ENCODE data around the gene LIAS. TPM values are rescaled to one million over a fixed set of nuclear protein-coding genes. Genes with fewer than 3 reads are reported as not detected.

Gene LIAS
- total RNA-seq, 4 donors from 2014 or later, result 2.6 to 27.3 (median 13.0) TPM

DNA sequence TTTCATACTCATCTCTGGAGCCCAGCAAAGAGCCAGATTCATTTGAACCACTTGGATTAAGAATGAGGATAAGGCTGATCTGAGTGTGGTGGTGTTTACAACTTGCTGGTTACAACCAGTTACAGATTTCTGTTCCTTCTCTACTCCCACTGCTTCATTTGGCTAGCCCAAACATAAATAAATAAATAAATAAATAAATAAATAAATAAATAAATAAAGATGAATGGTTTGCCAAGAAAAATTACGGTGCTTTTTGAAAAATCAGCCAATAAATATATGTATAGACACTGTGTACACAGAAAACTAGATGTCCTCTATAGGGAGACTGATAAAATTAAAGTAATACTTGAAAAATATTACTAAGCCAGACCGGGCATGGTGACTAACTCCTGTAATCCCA is 17.3 kb upstream of the LIAS start:
- no peaks in the 10 kb centered on the region for H3K27me3 ChIP-seq
- peaks cover 0 to 8% (median 1%) of the 10 kb centered on the region in 4 donors for H3K4me1 ChIP-seq
- H3K4me3 ChIP-seq, result no peak overlapping the region
- intact Hi-C loops (cut with DNase I; ENCODE audit: low total_unique reads), result no loop called here
- no peak for DNase-seq
- H3K27ac ChIP-seq, result no peak overlapping the region
- no peaks in the 10 kb centered on the region for H3K9me3 ChIP-seq
- in situ Hi-C loops (cut with MboI; ENCODE audit: low pct_ligation_motif_present in 1 of 4, low pct_unique_long_range_greater_than_20kb in 1 of 4, low sequenced_read_pairs in 3 of 4), result loop anchor here in 1 of 4 donors (25.0 kb wide), 1 partner anchor 554 kb away; no protein-coding TSS in a partner anchor
- 88% methylated on average over 2 of the region's 2 CpGs for WGBS, 2 donors (ENCODE audit: low coverage in 1 of 2)
- TF ChIP-seq EP300 (IDR thresholded peaks at IDR 0.05; ENCODE audit: low read depth), result no peak
- TF ChIP-seq CTCF (IDR thresholded peaks at IDR 0.05), result no peak
- TF ChIP-seq POLR2A (IDR thresholded peaks at IDR 0.05), result no peak
- TF ChIP-seq POLR2AphosphoS5 (IDR thresholded peaks at IDR 0.05), result no peak
- H3K36me3 ChIP-seq, result no peaks in the 10 kb centered on the region

GRCh38 chr4:39442998-39443397 is 15.9 kb upstream of the LIAS start:
- H3K4me1 ChIP-seq, result peaks cover 4 to 14% (median 8%) of the 10 kb centered on the region in 4 donors
- TF ChIP-seq EP300 (IDR thresholded peaks at IDR 0.05; ENCODE audit: low read depth), result no peak
- no peak for TF ChIP-seq POLR2A (IDR thresholded peaks at IDR 0.05)
- no peak for TF ChIP-seq CTCF (IDR thresholded peaks at IDR 0.05)
- TF ChIP-seq POLR2AphosphoS5 (IDR thresholded peaks at IDR 0.05), result no peak
- in situ Hi-C loops (cut with MboI; ENCODE audit: low pct_ligation_motif_present in 1 of 4, low pct_unique_long_range_greater_than_20kb in 1 of 4, low sequenced_read_pairs in 3 of 4) (loop anchor here in 1 of 4 donors (25.0 kb wide), 1 partner anchor 556 kb away; no protein-coding TSS in a partner anchor), intact Hi-C loops (cut with DNase I; ENCODE audit: low total_unique reads) (no loop called here)
- H3K4me3 ChIP-seq, result no peak overlapping the region
- H3K27me3 ChIP-seq, result no peaks in the 10 kb centered on the region
- DNase-seq, result no peak
- H3K27ac ChIP-seq, result no peak overlapping the region
- H3K9me3 ChIP-seq, result no peaks in the 10 kb centered on the region
- 78 to 89% methylated on average over 1 to 4 of the region's 4 CpGs for whole genome bisulfite sequencing, 2 donors (ENCODE audit: low coverage in 1 of 2)
- no peaks in the 10 kb centered on the region for H3K36me3 ChIP-seq

DNA sequence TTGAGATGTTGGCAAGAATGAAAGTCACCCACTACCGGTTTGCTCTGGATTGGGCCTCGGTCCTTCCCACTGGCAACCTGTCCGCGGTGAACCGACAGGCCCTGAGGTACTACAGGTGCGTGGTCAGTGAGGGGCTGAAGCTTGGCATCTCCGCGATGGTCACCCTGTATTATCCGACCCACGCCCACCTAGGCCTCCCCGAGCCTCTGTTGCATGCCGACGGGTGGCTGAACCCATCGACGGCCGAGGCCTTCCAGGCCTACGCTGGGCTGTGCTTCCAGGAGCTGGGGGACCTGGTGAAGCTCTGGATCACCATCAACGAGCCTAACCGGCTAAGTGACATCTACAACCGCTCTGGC is 12.4 kb upstream of the LIAS start:
- no peaks in the 10 kb centered on the region for H3K9me3 ChIP-seq
- DNase-seq, result no peak
- intact Hi-C loops (cut with DNase I; ENCODE audit: low total_unique reads) (no loop called here), in situ Hi-C loops (cut with MboI; ENCODE audit: low pct_ligation_motif_present in 1 of 4, low pct_unique_long_range_greater_than_20kb in 1 of 4, low sequenced_read_pairs in 3 of 4) (loop anchor here in 1 of 4 donors (25.0 kb wide), 1 partner anchor 559 kb away; no protein-coding TSS in a partner anchor)
- no peaks in the 10 kb centered on the region for H3K36me3 ChIP-seq
- peaks cover 4 to 14% (median 8%) of the 10 kb centered on the region in 4 donors for H3K4me1 ChIP-seq
- TF ChIP-seq POLR2AphosphoS5 (IDR thresholded peaks at IDR 0.05) (no peak), CTCF (IDR thresholded peaks at IDR 0.05) (no peak), POLR2A (IDR thresholded peaks at IDR 0.05) (no peak), EP300 (IDR thresholded peaks at IDR 0.05; ENCODE audit: low read depth) (no peak)
- peak overlapping the region in 3 of 4 donors; percentile 29 to 51 (median 42) for H3K4me3 ChIP-seq
- WGBS, 2 donors (ENCODE audit: low coverage in 1 of 2), result 91% methylated on average over 18 of the region's 20 CpGs; no CpG with 5 or more reads in 1 of the 2 donors
- peak overlapping the region; percentile 73 to 84 (median 76) for H3K27ac ChIP-seq
- H3K27me3 ChIP-seq, result no peaks in the 10 kb centered on the region

- intact Hi-C loops (cut with DNase I; ENCODE audit: low total_unique reads), result no loop called here
- TF ChIP-seq POLR2A (IDR thresholded peaks at IDR 0.05), result peak; percentile 64
- no peak for TF ChIP-seq EP300 (IDR thresholded peaks at IDR 0.05; ENCODE audit: low read depth)
- TF ChIP-seq CTCF (IDR thresholded peaks at IDR 0.05), result peak; percentile 4 to 66 (median 29)
- TF ChIP-seq POLR2AphosphoS5 (IDR thresholded peaks at IDR 0.05), result peak; percentile 40 to 55 (median 45)
- Histone ChIP-seq H3K4me3 (peak overlapping the region; percentile 29 to 51 (median 36)), H3K9me3 (no peaks in the 10 kb centered on the region), H3K4me1 (peaks cover 4 to 14% (median 8%) of the 10 kb centered on the region in 4 donors), H3K36me3 (peaks cover 0 to 4% (median 2%) of the 10 kb centered on the region in 4 donors), H3K27ac (peak overlapping the region; percentile 73 to 84 (median 76)), H3K27me3 (no peaks in the 10 kb centered on the region)
- WGBS, 2 donors (ENCODE audit: low coverage in 1 of 2), result 16% methylated on average over 43 of the region's 61 CpGs; no CpG with 5 or more reads in 1 of the 2 donors
- peak; percentile 81 for DNase-seq
- in situ Hi-C loops (cut with MboI; ENCODE audit: low pct_ligation_motif_present in 1 of 4, low pct_unique_long_range_greater_than_20kb in 1 of 4, low sequenced_read_pairs in 3 of 4), result loop anchor here in 1 of 4 donors (25.0 kb wide), 1 partner anchor 560 kb away; no protein-coding TSS in a partner anchor
These were observed 11.8 kb upstream of the LIAS start for GRCh38 chr4:39446842-39447573.

Measured in transverse colon (tissue), 4 donors.